Hematopoietic multipotent progenitor cell treated with erythropoietin and hydrocortisone succinate and interleukin-3 and kit ligand, for 6 days (in vitro differentiated cells): Measurements from ENCODE around the gene GET3.

Source experiments
- DNase-seq: peaks from one replicate; pipeline ENCODE4 v3.0.0-alpha.2; 2015

GET3 gene

GRCh38 chr19:12782424-12783290 is 45.4 kb downstream of the GET3 start:
- DNase-seq, result peak; percentile 82

GRCh38 chr19:12783291-12783848 is 46.1 kb downstream of the GET3 start:
- DNase-seq, result peak; percentile 53

- DNase-seq, result no peak
These were observed 46.6 kb downstream of the GET3 start for GRCh38 chr19:12783849-12784393.

GRCh38 chr19:12784394-12784870 is 47.1 kb downstream of the GET3 start:
- peak; percentile 97 for DNase-seq

- no peak for DNase-seq
These were observed 47.7 kb downstream of the GET3 start for GRCh38 chr19:12784871-12785430.

GRCh38 chr19:12785431-12786031 is 48.2 kb downstream of the GET3 start:
- DNase-seq, result peak; percentile 72

- DNase-seq, result peak; percentile 80
These were observed 49.0 kb downstream of the GET3 start for GRCh38 chr19:12786141-12786870.

GRCh38 chr19:12786952-12787351 is 49.7 kb downstream of the GET3 start:
- DNase-seq, result peak; percentile 20

GRCh38 chr19:12787458-12787857 is 50.2 kb downstream of the GET3 start:
- DNase-seq, result no peak

- DNase-seq, result peak; percentile 71
These were observed 50.9 kb downstream of the GET3 start for GRCh38 chr19:12788042-12788681.

GRCh38 chr19:12788682-12789097 is 51.4 kb downstream of the GET3 start:
- peak; percentile 95 for DNase-seq

- DNase-seq, result peak; percentile 56
These were observed 52.0 kb downstream of the GET3 start for GRCh38 chr19:12789098-12789903.

GRCh38 chr19:12789904-12790619 is 52.8 kb downstream of the GET3 start:
- DNase-seq, result peak; percentile 99

GRCh38 chr19:12790628-12791344 is 53.5 kb downstream of the GET3 start:
- peak; percentile 30 for DNase-seq

GRCh38 chr19:12791345-12792050 is 54.2 kb downstream of the GET3 start, which contains the start of gene JUNB:
TSS of gene JUNB (plus strand) at chr19:12791486. CDS start at chr19:12791772, 286 bp downstream.
- peak; percentile 98 for DNase-seq

- peak; percentile 84 for DNase-seq
These were observed 55.0 kb downstream of the GET3 start for GRCh38 chr19:12792051-12792852.

- DNase-seq, result no peak
These were observed 55.6 kb downstream of the GET3 start for GRCh38 chr19:12792853-12793289.
